B cell (primary cell): ENCODE data around the gene RBP3. TPM values are rescaled to one million over a fixed set of nuclear protein-coding genes. Genes with fewer than 3 reads are reported as not detected.
"Not testable (repeated sequence)": the region's sequence is repeated elsewhere in the genome, so short reads cannot be mapped to it uniquely, and the experiment has no call there.

Experiments used
- ATAC-seq: fragments of 200-7000 bp; cut with Tn5 transposase; one replicate; pipeline ENCODE4 v1.10.0; 2021; ENCODE audit warnings: low read depth, mild to moderate bottlenecking, moderate number of reproducible peaks, moderate library complexity
- CTCF ChIA-PET: fragments of 350-600 bp; sonication (Branson Sonifier 250); formaldehyde crosslinking; loops from one replicate; lab custom pipeline; 2021; ENCODE audit warnings: antibody characterized with exemption, inconsistent platforms; lab: Charles Lee
- POLR2A ChIA-PET: fragments of 350-600 bp; sonication (Branson Sonifier 250); formaldehyde crosslinking; loops from one replicate; lab custom pipeline; 2021; ENCODE audit warnings: antibody characterized with exemption; lab: Charles Lee
- DNase-seq: peaks from one replicate; pipeline ENCODE4 v3.0.0; 2013
- H2AFZ ChIP-seq: 2 replicates; pipeline ENCODE4 v1.6.1; 2012; ENCODE audit warnings: mild to moderate bottlenecking, low read depth, low read length; ENCODE audit not compliant: insufficient read depth, poor library complexity, severe bottlenecking
- H3K27ac ChIP-seq, 2 donors: 1 replicate in 1 of 2; 2 replicates in 1 of 2; pipeline ENCODE4 v1.5.1; 2012 to 2013; ENCODE audit warnings: low read length in 2 of 2, mild to moderate bottlenecking in 2 of 2, moderate library complexity in 1 of 2
- H3K27me3 ChIP-seq, 4 experiments: fragments of 200-600 bp in 1 of 4; sonication (generic) in 1 of 4; replicated peaks in 1 of 4; 1 replicate in 2 of 4; 2 replicates in 2 of 4; pipeline versions ENCODE4 v1.6.1 to v1.7.0; 2013 to 2016; ENCODE audit warnings: low read length in 3 of 4, mild to moderate bottlenecking in 2 of 4, mixed read lengths in 1 of 4, moderate library complexity in 1 of 4; ENCODE audit not compliant: insufficient read depth in 4 of 4, control insufficient read depth in 3 of 4; ENCODE audit errors: control extremely low read depth in 1 of 4
- H3K36me3 ChIP-seq, 2 experiments: replicated peaks in 1 of 2; 1 replicate in 1 of 2; 2 replicates in 1 of 2; pipeline versions ENCODE4 v1.6.1 to v1.7.1; 2013; ENCODE audit warnings: low read length in 1 of 2; ENCODE audit not compliant: insufficient read depth in 2 of 2, control insufficient read depth in 1 of 2; ENCODE audit errors: control extremely low read depth in 1 of 2, extremely low read depth in 1 of 2
- H3K4me1 ChIP-seq, 2 donors: fragments of 200-600 bp in 1 of 2; sonication (generic) in 1 of 2; 1 replicate in 1 of 2; 2 replicates in 1 of 2; pipeline versions ENCODE4 v1.5.1 to v1.6.1; 2013 to 2017; ENCODE audit warnings: low read length in 2 of 2; ENCODE audit not compliant: control insufficient read depth in 2 of 2, insufficient read depth in 2 of 2
- H3K4me2 ChIP-seq: replicated peaks from 2 replicates; pipeline ENCODE3; 2012; ENCODE audit warnings: mild to moderate bottlenecking, low read depth, low read length; ENCODE audit not compliant: poor library complexity, severe bottlenecking
- H3K4me3 ChIP-seq, 5 experiments: fragments of 200-600 bp in 1 of 5; sonication (generic) in 1 of 5; 1 replicate in 3 of 5; 2 replicates in 2 of 5; pipeline versions ENCODE4 v1.5.1 to v1.7.0; 2011 to 2016; ENCODE audit warnings: low read length in 4 of 5, mild to moderate bottlenecking in 4 of 5, low read depth in 2 of 5, control low read depth in 1 of 5, moderate library complexity in 1 of 5; ENCODE audit not compliant: insufficient read depth in 1 of 5; ENCODE audit errors: control extremely low read depth in 1 of 5, extremely low read depth in 1 of 5
- H3K79me2 ChIP-seq: fragments of 200-600 bp; sonication (generic); one replicate; pipeline ENCODE4 v1.6.0; 2016; ENCODE audit warnings: low read length; ENCODE audit not compliant: control insufficient read depth, insufficient read depth
- H3K9ac ChIP-seq: fragments of 200-600 bp; sonication (generic); 2 replicates; pipeline ENCODE4 v1.6.1; 2017; ENCODE audit warnings: mild to moderate bottlenecking, low read length, moderate library complexity
- H3K9me3 ChIP-seq, 3 donors: one replicate each; pipeline versions ENCODE4 v1.6.1 to v1.7.1; 2013; ENCODE audit warnings: low read length in 2 of 3; ENCODE audit not compliant: control insufficient read depth in 2 of 3, insufficient read depth in 1 of 3; ENCODE audit errors: control extremely low read depth in 1 of 3
- H4K20me1 ChIP-seq: 2 replicates; pipeline ENCODE4 v1.6.0; 2012; ENCODE audit warnings: mild to moderate bottlenecking, low read length; ENCODE audit not compliant: insufficient read depth, control insufficient read depth, poor library complexity, severe bottlenecking
- H3K27ac Mint-ChIP-seq: one replicate; pipeline ENCODE4 v1.8.0; 2021; ENCODE audit warnings: mixed read lengths
- H3K27me3 Mint-ChIP-seq: one replicate; pipeline ENCODE4 v1.8.0; 2021; ENCODE audit warnings: mixed read lengths
- H3K4me1 Mint-ChIP-seq: one replicate; pipeline ENCODE4 v1.8.0; 2021; ENCODE audit warnings: mixed read lengths
- H3K4me3 Mint-ChIP-seq: one replicate; pipeline ENCODE4 v1.8.0; 2021; ENCODE audit warnings: mixed read lengths
- H3K9me3 Mint-ChIP-seq: one replicate; pipeline ENCODE4 v1.8.0; 2022; ENCODE audit warnings: mixed read lengths; ENCODE audit not compliant: insufficient read depth
- CTCF ChIP-seq: fragments of 200-600 bp; IDR thresholded peaks from one replicate; pipeline ENCODE4 v1.8.0; 2022; ENCODE audit warnings: antibody characterized with exemption, mild to moderate bottlenecking
- EZH2 ChIP-seq: IDR thresholded peaks from 2 replicates; pipeline ENCODE4 v1.6.1; 2012; ENCODE audit warnings: borderline replicate concordance, low read depth, mild to moderate bottlenecking, moderate library complexity, low read length; ENCODE audit not compliant: insufficient read depth, poor library complexity, severe bottlenecking
- WGBS: methylation state at CpG from one replicate; pipeline ENCODE4 v1.1.5; 2013; ENCODE audit warnings: missing lambda C conversion rate; ENCODE audit not compliant: insufficient coverage; 5-methylcytosine and 5-hydroxymethylcytosine counted together
- intact Hi-C: fragments of 100-400 bp; cut with micrococcal nuclease; formaldehyde crosslinking; loops from one replicate; pipeline ENCODE4 v1.10.0; 2022
- polyA plus RNA-seq: library from polyadenylated mRNA; depleted of rRNA; stranded (reverse); fragments of >200 nt; gene quantifications from 2 replicates; pipeline ENCODE4 v1.2.3, GENCODE V29; 2012
- total RNA-seq, 2 donors: library from RNA; stranded (reverse); fragments of 120-200 nt in 1 of 2; gene quantifications; 1 replicate in 1 of 2; 2 replicates in 1 of 2; pipeline versions ENCODE4 v1.2.3 to v1.2.4, GENCODE V29; 2013 to 2022

RBP3 gene
- total and polyA plus RNA-seq, 2 donors (not counting 1 experiment from before 2014, with no cell fraction given) = not detected

- ATAC-seq = peak; percentile 95
Measured at GRCh38 chr10:47384148-47384921, 36.2 kb downstream of the RBP3 start, which contains the start of gene ZNF488. Gene ZNF488, minus strand, starts transcription at chr10:47384293. Its CDS starts 15,464 bp downstream, at chr10:47368829.

DNA sequence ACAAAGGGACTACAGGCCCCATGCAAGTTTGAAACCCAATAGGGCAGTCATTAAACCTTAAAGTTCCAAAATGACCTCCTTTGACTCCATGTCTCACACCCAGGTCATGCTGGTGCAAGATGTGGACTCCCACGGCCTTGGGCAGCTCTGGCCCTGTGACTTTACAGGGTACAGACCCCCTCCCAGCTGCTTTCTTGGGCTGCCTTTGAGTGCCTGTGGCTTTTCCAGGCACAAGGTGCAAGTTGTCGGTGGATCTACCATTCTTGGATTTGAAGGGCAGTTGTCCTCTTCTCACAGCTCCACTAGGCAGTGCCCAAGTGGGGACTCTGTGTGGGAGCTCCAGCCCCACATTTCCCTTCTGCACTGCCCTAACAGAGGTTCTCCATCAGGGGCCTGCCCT lies 37.9 kb downstream of the RBP3 start:
- H3K79me2 ChIP-seq, H3K36me3 ChIP-seq, H2AFZ ChIP-seq, ATAC-seq, POLR2A ChIA-PET, H3K4me3 Mint-ChIP-seq, H3K27ac ChIP-seq, intact Hi-C loops, DNase-seq, H3K4me2 ChIP-seq, H3K9me3 Mint-ChIP-seq, H3K9ac ChIP-seq, H3K4me3 ChIP-seq, H3K9me3 ChIP-seq, H3K27ac Mint-ChIP-seq, CTCF ChIA-PET, H4K20me1 ChIP-seq: not testable (repeated sequence)
- H3K4me1 ChIP-seq = peaks cover 11% of the 10 kb centered on the region in 2 donors
- 80% methylated on average over 2 of the region's 2 CpGs for WGBS
- peaks cover 44% of the 10 kb centered on the region for H3K27me3 Mint-ChIP-seq
- H3K27me3 ChIP-seq = peaks cover 0 to 10% (median 5%) of the 10 kb centered on the region in 4 experiments
- H3K4me1 Mint-ChIP-seq = peaks cover 12% of the 10 kb centered on the region

More at GRCh38 chr10:47384148-47384921, 36.2 kb downstream of the RBP3 start, which contains the start of gene ZNF488:
- Mint-ChIP-seq H3K27me3 (peaks cover 60% of the 10 kb centered on the region), H3K27ac (peak within 1 kb of the TSS; percentile 0), H3K4me1 (peaks cover 12% of the 10 kb centered on the region), H3K4me3 (peak within 1 kb of the TSS; percentile 91), H3K9me3 (peaks cover 5% of the 10 kb centered on the region)
- under 1% methylated on average over 68 of the region's 75 CpGs for WGBS
- peaks cover 0 to 7% (median 0%) of the 10 kb centered on the region in 3 donors for H3K9me3 ChIP-seq
- ChIA-PET CTCF (no interaction called here), POLR2A (no interaction called here)
- peak within 1 kb of the TSS; percentile 75 for H3K9ac ChIP-seq
- peak within 1 kb of the TSS; percentile 82 for H2AFZ ChIP-seq
- peak within 1 kb of the TSS in 4 of 5 experiments; percentile 64 to 77 (median 66) for H3K4me3 ChIP-seq
- H3K27me3 ChIP-seq = peaks cover 0 to 14% (median 6%) of the 10 kb centered on the region in 4 experiments
- no peak within 1 kb of the TSS for H3K27ac ChIP-seq
- H3K4me1 ChIP-seq = peaks cover 11% of the 10 kb centered on the region in 2 donors
- intact Hi-C loops = no loop called here
- H3K4me2 ChIP-seq = peak within 1 kb of the TSS; percentile 77
- TF ChIP-seq CTCF (no peak), EZH2 (no peak)
- H3K36me3 ChIP-seq = no peaks in the 10 kb centered on the region
- no peaks in the 10 kb centered on the region for H4K20me1 ChIP-seq
- H3K79me2 ChIP-seq = no peaks in the 10 kb centered on the region
- DNase-seq = peak; percentile 73
